COLO668 (cell line): ENCODE measurements around the gene CHI3L1.
"Not testable (repeated sequence)": the region's sequence is repeated elsewhere in the genome, so short reads cannot be mapped to it uniquely, and the experiment has no call there.

ENCODE experiments used
- DNase-seq: peaks from one replicate; lab custom pipeline; 2025; ENCODE audit not compliant: unreplicated experiment; lab: John Stamatoyannopoulos, UW

Gene CHI3L1

GRCh38 chr1:203186446-203187303 lies at the start of gene CHI3L1:
Gene CHI3L1, minus strand, starts transcription at chr1:203186704. Its CDS starts 81 bp downstream, at chr1:203186623.
- no peak for DNase-seq

GRCh38 chr1:203234901-203235300 lies 48.4 kb upstream of the CHI3L1 start:
- DNase-seq: not testable (repeated sequence)

GRCh38 chr1:203229471-203230135 lies 43.1 kb upstream of the CHI3L1 start, which contains the start of gene CHIT1:
Gene CHIT1, minus strand, starts transcription at chr1:203229673. Its CDS starts 37 bp downstream, at chr1:203229636.
- DNase-seq: no peak

GRCh38 chr1:203228670-203229069 lies 42.2 kb upstream of the CHI3L1 start:
- no peak for DNase-seq

GRCh38 chr1:203227371-203228083 lies 41.0 kb upstream of the CHI3L1 start:
- no peak for DNase-seq

- DNase-seq: no peak
Observed at GRCh38 chr1:203225071-203225470, 38.6 kb upstream of the CHI3L1 start.

- DNase-seq: no peak
Observed at GRCh38 chr1:203223012-203223775, 36.7 kb upstream of the CHI3L1 start.

- DNase-seq: no peak
Observed at GRCh38 chr1:203219934-203220333, 33.4 kb upstream of the CHI3L1 start.

- no peak for DNase-seq
Observed at GRCh38 chr1:203219171-203219570, 32.7 kb upstream of the CHI3L1 start.

- no peak for DNase-seq
Observed at GRCh38 chr1:203217668-203218067, 31.2 kb upstream of the CHI3L1 start.

- DNase-seq: peak; percentile 22
Observed at GRCh38 chr1:203217139-203217655, 30.7 kb upstream of the CHI3L1 start.

- peak; percentile 65 for DNase-seq
Observed at GRCh38 chr1:203216274-203217138, 30.0 kb upstream of the CHI3L1 start.

- peak; percentile 33 for DNase-seq
Observed at GRCh38 chr1:203215573-203215972, 29.1 kb upstream of the CHI3L1 start.

GRCh38 chr1:203214871-203215270 lies 28.4 kb upstream of the CHI3L1 start:
- no peak for DNase-seq

- no peak for DNase-seq
Observed at GRCh38 chr1:203213126-203213525, 26.6 kb upstream of the CHI3L1 start.

- DNase-seq: no peak
Observed at GRCh38 chr1:203211812-203212211, 25.3 kb upstream of the CHI3L1 start.

GRCh38 chr1:203210988-203211387 lies 24.5 kb upstream of the CHI3L1 start:
- no peak for DNase-seq

- no peak for DNase-seq
Observed at GRCh38 chr1:203210350-203210749, 23.8 kb upstream of the CHI3L1 start.

- DNase-seq: no peak
Observed at GRCh38 chr1:203208181-203208580, 21.7 kb upstream of the CHI3L1 start.

GRCh38 chr1:203207751-203208150 lies 21.2 kb upstream of the CHI3L1 start:
- DNase-seq: no peak
